ENCODE data around the gene SEZ6.

SEZ6 gene

DNA sequence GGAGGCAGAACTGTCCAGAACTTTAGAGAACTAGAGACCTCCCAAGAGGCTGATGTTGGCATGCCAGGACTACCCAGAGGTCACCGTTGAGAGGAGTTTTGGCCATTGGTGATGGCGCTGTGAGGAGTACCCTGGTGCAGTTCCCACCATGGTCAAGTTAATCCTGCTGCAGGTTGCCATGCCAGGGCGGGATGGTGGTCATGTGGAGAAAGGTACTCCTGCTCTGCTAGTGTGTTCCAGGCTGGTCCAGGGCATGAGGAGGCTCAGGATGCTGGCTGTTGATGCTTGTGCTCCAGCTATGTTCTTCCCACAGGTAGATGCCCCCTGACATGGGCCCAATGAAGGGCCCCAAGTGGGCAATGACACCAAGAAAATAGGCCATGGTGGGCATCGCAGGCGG is 50.4 kb downstream of the SEZ6 start:
- DNase-seq (ENCODE audit: low read depth, low spot score), result no peak
- H3K4me1 ChIP-seq (ENCODE audit: control insufficient read depth, insufficient read depth, low read length), result peaks cover 2% of the 10 kb centered on the region; the same call in 1 of the 2 replicates
- no peak overlapping the region for H3K27ac ChIP-seq (ENCODE audit: low read length)
- WGBS (ENCODE audit: insufficient coverage, insufficient read length), result no CpG with 5 or more reads among the region's 5 CpGs
- no peaks in the 10 kb centered on the region for H3K27me3 ChIP-seq (ENCODE audit: control insufficient read depth, insufficient read depth, low read length)
- H3K9me3 ChIP-seq (ENCODE audit: control insufficient read depth, insufficient read depth, low read length), result no peaks in the 10 kb centered on the region
- no peaks in the 10 kb centered on the region for H3K36me3 ChIP-seq (ENCODE audit: control insufficient read depth, insufficient read depth, low read length)
- H3K4me3 ChIP-seq (ENCODE audit: low read length), result no peak overlapping the region

DNA sequence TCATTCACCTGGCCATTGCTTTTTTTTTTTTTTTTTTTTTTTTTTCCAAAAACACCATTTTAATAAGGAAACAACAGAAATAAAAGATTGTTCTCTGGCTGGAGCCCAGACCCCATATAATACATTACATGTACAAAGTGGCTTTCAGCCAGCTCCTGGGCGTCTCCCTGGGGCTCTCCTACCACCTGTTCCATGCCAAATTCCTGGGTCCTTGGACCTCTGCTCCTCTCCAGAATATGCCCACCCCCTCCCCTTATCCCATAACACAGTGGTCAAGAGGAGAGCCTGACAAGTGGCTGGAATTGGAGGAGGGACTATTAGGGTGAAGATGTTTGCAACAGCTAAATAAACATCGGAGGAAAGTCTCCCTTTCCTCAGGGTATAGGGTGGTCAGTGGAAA is 50.9 kb downstream of the SEZ6 start:
- H3K9me3 ChIP-seq (ENCODE audit: control insufficient read depth, insufficient read depth, low read length), result no peaks in the 10 kb centered on the region
- DNase-seq (ENCODE audit: low read depth, low spot score), result no peak
- H3K4me1 ChIP-seq (ENCODE audit: control insufficient read depth, insufficient read depth, low read length), result peaks cover 2% of the 10 kb centered on the region; the same call in 1 of the 2 replicates
- H3K4me3 ChIP-seq (ENCODE audit: low read length), result no peak overlapping the region
- H3K27ac ChIP-seq (ENCODE audit: low read length), result no peak overlapping the region
- H3K27me3 ChIP-seq (ENCODE audit: control insufficient read depth, insufficient read depth, low read length), result no peaks in the 10 kb centered on the region
- no CpG with 5 or more reads among the region's 2 CpGs for WGBS (ENCODE audit: insufficient coverage, insufficient read length)
- no peaks in the 10 kb centered on the region for H3K36me3 ChIP-seq (ENCODE audit: control insufficient read depth, insufficient read depth, low read length)

GRCh38 chr17:28953444-28954118 is 52.3 kb downstream of the SEZ6 start:
- no CpG with 5 or more reads among the region's 5 CpGs for WGBS (ENCODE audit: insufficient coverage, insufficient read length)
- Histone ChIP-seq H3K27me3 (ENCODE audit: control insufficient read depth, insufficient read depth, low read length) (no peaks in the 10 kb centered on the region), H3K27ac (ENCODE audit: low read length) (no peak overlapping the region), H3K36me3 (ENCODE audit: control insufficient read depth, insufficient read depth, low read length) (no peaks in the 10 kb centered on the region), H3K9me3 (ENCODE audit: control insufficient read depth, insufficient read depth, low read length) (no peaks in the 10 kb centered on the region), H3K4me1 (ENCODE audit: control insufficient read depth, insufficient read depth, low read length) (peaks cover 2% of the 10 kb centered on the region; the same call in 1 of the 2 replicates), H3K4me3 (ENCODE audit: low read length) (no peak overlapping the region)
- DNase-seq (ENCODE audit: low read depth, low spot score), result peak; percentile 93

- Histone ChIP-seq H3K9me3 (ENCODE audit: control insufficient read depth, insufficient read depth, low read length) (no peaks in the 10 kb centered on the region), H3K4me1 (ENCODE audit: control insufficient read depth, insufficient read depth, low read length) (peaks cover 2% of the 10 kb centered on the region; the same call in 1 of the 2 replicates), H3K27ac (ENCODE audit: low read length) (no peak overlapping the region), H3K36me3 (ENCODE audit: control insufficient read depth, insufficient read depth, low read length) (no peaks in the 10 kb centered on the region), H3K27me3 (ENCODE audit: control insufficient read depth, insufficient read depth, low read length) (no peaks in the 10 kb centered on the region), H3K4me3 (ENCODE audit: low read length) (peak overlapping the region; percentile 35; the same call in 1 of the 2 replicates)
- WGBS (ENCODE audit: insufficient coverage, insufficient read length), result no CpG with 5 or more reads among the region's 36 CpGs
- peak; percentile 97 for DNase-seq (ENCODE audit: low read depth, low spot score)
Measured at GRCh38 chr17:28951991-28952975, 53.5 kb downstream of the SEZ6 start.

- no peaks in the 10 kb centered on the region for H3K9me3 ChIP-seq (ENCODE audit: control insufficient read depth, insufficient read depth, low read length)
- H3K4me1 ChIP-seq (ENCODE audit: control insufficient read depth, insufficient read depth, low read length), result peaks cover 2% of the 10 kb centered on the region; the same call in 1 of the 2 replicates
- WGBS (ENCODE audit: insufficient coverage, insufficient read length), result no CpG with 5 or more reads among the region's 51 CpGs
- no peaks in the 10 kb centered on the region for H3K27me3 ChIP-seq (ENCODE audit: control insufficient read depth, insufficient read depth, low read length)
- no peak within 1 kb of the TSS for H3K27ac ChIP-seq (ENCODE audit: low read length)
- DNase-seq (ENCODE audit: low read depth, low spot score), result peak; percentile 99
- H3K4me3 ChIP-seq (ENCODE audit: low read length), result peak within 1 kb of the TSS; percentile 81
- H3K36me3 ChIP-seq (ENCODE audit: control insufficient read depth, insufficient read depth, low read length), result no peaks in the 10 kb centered on the region
Measured at GRCh38 chr17:28951428-28951990, 54.3 kb downstream of the SEZ6 start, which contains the start of gene PHF12. Gene PHF12, minus strand, starts transcription at chr17:28951518. Its CDS starts 558 bp downstream, at chr17:28950960.

DNA sequence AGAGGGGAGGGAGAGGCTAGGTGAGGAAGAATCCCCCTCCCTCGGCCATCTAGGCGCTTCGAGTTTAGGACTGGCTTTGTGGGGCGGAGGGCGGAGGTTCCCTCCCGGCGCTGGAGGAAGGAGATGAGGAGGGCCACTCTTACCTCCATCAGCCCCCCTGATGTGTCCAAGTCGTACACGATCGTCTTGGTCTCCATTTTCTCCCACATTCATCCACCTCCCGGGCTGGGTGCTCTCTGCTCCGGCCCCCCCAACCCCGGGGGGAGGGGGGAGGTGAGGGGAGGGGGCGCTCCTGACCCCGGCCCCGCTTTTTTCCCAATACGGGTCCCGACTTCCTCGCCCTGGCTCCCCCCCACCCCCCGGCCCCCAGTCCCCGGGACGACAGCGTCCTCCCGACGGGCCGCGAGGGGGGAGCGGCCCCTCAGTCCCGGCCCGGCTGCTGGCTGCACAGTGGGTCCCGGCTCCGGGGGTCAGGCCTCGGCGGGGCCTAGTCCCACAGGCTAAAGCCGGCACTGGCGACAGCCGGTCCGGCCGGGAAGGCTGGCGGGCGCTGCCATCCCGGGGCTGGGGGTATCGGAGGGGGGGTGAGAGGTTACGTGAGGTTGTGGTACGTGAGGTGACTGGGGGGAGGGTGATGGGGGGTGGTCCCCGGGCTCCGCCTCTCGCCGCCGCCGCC is 54.9 kb downstream of the SEZ6 start:
- no peaks in the 10 kb centered on the region for H3K9me3 ChIP-seq (ENCODE audit: control insufficient read depth, insufficient read depth, low read length)
- DNase-seq (ENCODE audit: low read depth, low spot score), result no peak
- no peak overlapping the region for H3K27ac ChIP-seq (ENCODE audit: low read length)
- peak overlapping the region; percentile 81 for H3K4me3 ChIP-seq (ENCODE audit: low read length)
- H3K36me3 ChIP-seq (ENCODE audit: control insufficient read depth, insufficient read depth, low read length), result no peaks in the 10 kb centered on the region
- H3K4me1 ChIP-seq (ENCODE audit: control insufficient read depth, insufficient read depth, low read length), result peaks cover 2% of the 10 kb centered on the region; the same call in 1 of the 2 replicates
- WGBS (ENCODE audit: insufficient coverage, insufficient read length), result no CpG with 5 or more reads among the region's 51 CpGs
- no peaks in the 10 kb centered on the region for H3K27me3 ChIP-seq (ENCODE audit: control insufficient read depth, insufficient read depth, low read length)

DNA sequence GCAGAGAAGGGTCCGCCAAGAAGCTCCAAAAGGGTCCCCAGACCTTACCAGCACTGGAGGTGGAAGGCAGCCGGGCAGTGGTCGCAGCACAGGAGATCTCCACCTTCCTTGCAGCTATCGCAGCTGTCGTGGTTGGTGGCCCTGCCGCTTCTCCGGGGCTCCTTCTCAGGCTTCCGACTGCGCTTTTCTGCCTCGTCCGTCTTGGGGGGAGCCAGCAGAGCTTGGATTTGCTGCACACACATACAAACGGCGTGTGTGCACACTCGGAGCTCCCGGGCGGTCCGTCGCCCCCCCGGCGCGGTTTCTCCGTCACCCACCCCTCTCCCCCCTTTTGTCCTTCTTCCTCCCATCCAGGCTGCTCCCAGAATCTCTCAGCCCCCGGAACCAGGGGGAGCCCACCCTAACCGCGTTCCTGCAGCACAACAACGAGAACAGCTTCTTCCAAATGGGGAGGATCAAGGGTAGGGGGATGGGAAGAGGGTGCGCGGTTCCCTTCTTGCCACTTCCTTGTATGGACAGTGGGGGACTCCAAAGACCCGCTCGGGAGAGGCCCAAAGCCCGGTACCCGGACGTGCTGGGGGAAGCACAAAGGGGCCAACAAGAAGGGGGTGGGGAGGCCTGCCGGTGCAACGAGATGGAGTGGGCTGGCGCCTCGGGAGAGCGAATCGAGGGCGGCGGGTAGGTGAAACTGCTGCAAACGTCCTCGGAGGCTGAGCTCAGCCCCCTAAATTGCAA is 55.6 kb downstream of the SEZ6 start:
- Histone ChIP-seq H3K4me3 (ENCODE audit: low read length) (peak overlapping the region; percentile 81), H3K27ac (ENCODE audit: low read length) (no peak overlapping the region), H3K4me1 (ENCODE audit: control insufficient read depth, insufficient read depth, low read length) (peaks cover 2% of the 10 kb centered on the region; the same call in 1 of the 2 replicates), H3K36me3 (ENCODE audit: control insufficient read depth, insufficient read depth, low read length) (no peaks in the 10 kb centered on the region), H3K27me3 (ENCODE audit: control insufficient read depth, insufficient read depth, low read length) (no peaks in the 10 kb centered on the region), H3K9me3 (ENCODE audit: control insufficient read depth, insufficient read depth, low read length) (no peaks in the 10 kb centered on the region)
- WGBS (ENCODE audit: insufficient coverage, insufficient read length), result no CpG with 5 or more reads among the region's 43 CpGs
- no peak for DNase-seq (ENCODE audit: low read depth, low spot score)

GRCh38 chr17:28949185-28950016 is 56.4 kb downstream of the SEZ6 start:
- Histone ChIP-seq H3K4me3 (ENCODE audit: low read length) (peak overlapping the region; percentile 81), H3K27me3 (ENCODE audit: control insufficient read depth, insufficient read depth, low read length) (no peaks in the 10 kb centered on the region), H3K36me3 (ENCODE audit: control insufficient read depth, insufficient read depth, low read length) (no peaks in the 10 kb centered on the region; the same call in 1 of the 2 replicates), H3K4me1 (ENCODE audit: control insufficient read depth, insufficient read depth, low read length) (peaks cover 2% of the 10 kb centered on the region; the same call in 1 of the 2 replicates), H3K9me3 (ENCODE audit: control insufficient read depth, insufficient read depth, low read length) (no peaks in the 10 kb centered on the region), H3K27ac (ENCODE audit: low read length) (no peak overlapping the region)
- WGBS (ENCODE audit: insufficient coverage, insufficient read length), result no CpG with 5 or more reads among the region's 61 CpGs
- DNase-seq (ENCODE audit: low read depth, low spot score), result no peak

GRCh38 chr17:28948873-28949184 is 57.0 kb downstream of the SEZ6 start:
- Histone ChIP-seq H3K27me3 (ENCODE audit: control insufficient read depth, insufficient read depth, low read length) (no peaks in the 10 kb centered on the region), H3K4me3 (ENCODE audit: low read length) (peak overlapping the region; percentile 81; the same call in 1 of the 2 replicates), H3K4me1 (ENCODE audit: control insufficient read depth, insufficient read depth, low read length) (peaks cover 2% of the 10 kb centered on the region; the same call in 1 of the 2 replicates), H3K9me3 (ENCODE audit: control insufficient read depth, insufficient read depth, low read length) (no peaks in the 10 kb centered on the region), H3K36me3 (ENCODE audit: control insufficient read depth, insufficient read depth, low read length) (no peaks in the 10 kb centered on the region; the same call in 1 of the 2 replicates), H3K27ac (ENCODE audit: low read length) (no peak overlapping the region)
- DNase-seq (ENCODE audit: low read depth, low spot score), result no peak
- no CpG with 5 or more reads among the region's 15 CpGs for WGBS (ENCODE audit: insufficient coverage, insufficient read length)
